HTR-8/SVneo (cell line): ENCODE data around the gene NCEH1.

Source experiments
- DNase-seq: peaks from one replicate; pipeline ENCODE4 v3.0.0; 2011; ENCODE audit warnings: low spot score, mixed read lengths; ENCODE audit not compliant: insufficient read length
- FAIRE-seq: peaks from 2 replicates; lab custom pipeline; 2011; peaks lifted over from hg19 to GRCh38; lab: Jason Lieb, UNC

NCEH1 gene

GRCh38 chr3:172592898-172593669, 117.8 kb downstream of the NCEH1 start:
- DNase-seq (no peak), FAIRE-seq (no peak)

DNA sequence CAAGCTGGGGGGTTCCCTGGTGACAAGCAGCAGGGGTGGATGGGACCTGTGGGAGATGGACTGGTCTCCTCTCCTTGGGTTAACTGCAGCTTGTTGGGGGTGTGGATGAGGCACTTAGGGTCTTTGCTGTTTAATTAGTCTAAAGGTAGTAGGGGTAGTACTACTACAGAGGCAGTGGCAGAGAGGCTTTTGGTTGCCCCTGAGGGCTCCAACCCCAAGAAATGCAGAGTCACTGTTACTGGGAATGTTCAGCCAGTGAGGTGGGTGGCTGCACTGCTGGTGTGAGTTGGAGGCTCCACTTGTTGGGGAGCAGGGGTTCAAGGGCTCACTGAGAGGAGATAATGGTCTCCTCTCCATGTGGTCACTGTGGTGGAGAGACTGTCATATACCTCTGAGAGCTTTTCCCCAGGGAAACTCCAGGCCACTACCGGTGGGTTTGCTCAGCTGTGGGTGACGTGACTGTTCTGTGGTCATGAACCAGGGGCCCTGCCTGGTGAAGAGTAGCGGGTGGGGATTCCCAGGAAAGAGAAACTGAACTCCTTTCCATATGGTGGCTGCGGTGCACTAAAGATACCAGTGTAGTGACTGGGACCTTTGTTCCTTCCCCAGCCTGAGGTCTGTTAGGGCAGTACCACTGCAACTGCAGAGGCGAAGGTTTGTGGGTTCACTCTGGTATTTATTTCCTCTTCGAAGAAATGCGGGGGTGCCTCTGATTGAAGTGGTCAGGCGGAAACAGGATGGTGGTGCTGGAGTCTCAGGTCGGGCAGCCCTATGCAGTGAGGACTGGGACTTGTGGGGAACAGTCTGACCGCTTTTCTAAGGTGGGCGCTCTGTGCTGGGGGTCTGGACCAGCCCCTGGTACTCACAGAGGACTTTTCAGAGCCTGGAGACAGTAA, 118.7 kb downstream of the NCEH1 start:
- FAIRE-seq = no peak
- DNase-seq = no peak

GRCh38 chr3:172591125-172591605, 119.7 kb downstream of the NCEH1 start:
- FAIRE-seq (no peak), DNase-seq (no peak)

GRCh38 chr3:172586436-172586835, 124.4 kb downstream of the NCEH1 start:
- DNase-seq (no peak), FAIRE-seq (no peak)

DNA sequence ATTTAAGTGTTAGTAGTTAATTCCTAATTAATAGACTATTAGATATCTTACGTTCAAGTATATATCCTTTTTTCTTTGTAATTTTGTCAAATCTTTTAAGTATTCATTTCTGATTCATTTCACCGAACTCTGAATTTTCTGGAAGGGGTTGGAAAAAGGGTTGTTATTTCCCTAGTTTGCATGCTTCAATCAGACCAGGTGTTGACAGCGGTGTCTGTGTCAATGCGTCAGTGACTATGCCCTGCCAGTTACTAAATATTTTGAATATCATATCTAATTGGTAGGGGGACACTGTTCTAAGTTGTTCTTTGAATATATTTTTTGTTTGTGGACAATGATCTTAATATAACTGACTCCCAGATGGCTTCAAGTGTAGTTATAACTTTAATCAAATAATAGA, 124.9 kb downstream of the NCEH1 start:
- DNase-seq (no peak), FAIRE-seq (no peak)

GRCh38 chr3:172582712-172583111, 128.2 kb downstream of the NCEH1 start:
- DNase-seq (no peak), FAIRE-seq (no peak)

GRCh38 chr3:172581757-172582166, 129.1 kb downstream of the NCEH1 start:
- DNase-seq (no peak), FAIRE-seq (no peak)

GRCh38 chr3:172580680-172581401, 130.0 kb downstream of the NCEH1 start:
- no peak for FAIRE-seq
- DNase-seq = no peak
